ENCODE results near the gene TMC1. TPM values are rescaled to one million over a fixed set of nuclear protein-coding genes. Genes with fewer than 3 reads are reported as not detected.
"Not testable (repeated sequence)": the region's sequence is repeated elsewhere in the genome, so short reads cannot be mapped to it uniquely, and the experiment has no call there.

The TMC1 gene
- total RNA-seq, 1 donor = 1.3 TPM

DNA sequence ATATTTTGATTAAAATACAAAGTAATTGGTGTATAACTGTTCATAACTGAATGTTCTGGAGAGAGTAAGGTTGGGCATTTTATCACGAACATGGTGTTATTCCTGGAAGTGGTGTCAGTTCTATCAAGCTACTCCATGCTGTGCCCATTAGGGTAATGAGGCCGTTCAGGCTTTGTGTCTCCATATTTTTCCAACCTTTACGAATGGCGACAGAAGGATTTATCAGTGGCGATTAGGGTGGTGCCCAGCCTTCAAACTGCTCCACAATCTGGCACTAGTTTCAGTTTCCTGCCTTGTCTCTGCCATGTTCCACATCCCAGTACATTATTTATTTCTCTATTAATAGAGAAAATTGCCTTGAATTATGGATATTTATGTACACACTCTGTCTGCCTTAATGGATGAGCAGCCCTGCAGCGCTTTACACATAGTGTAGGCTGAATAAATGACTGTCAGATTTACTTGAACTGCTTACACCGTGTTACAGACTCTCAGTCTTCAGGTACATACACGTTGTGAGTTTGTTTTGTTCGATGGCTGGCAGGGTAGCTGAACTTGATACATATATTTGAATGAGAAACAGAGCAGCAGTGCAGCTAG, 23.9 kb upstream of the TMC1 start:
- TF ChIP-seq, protein P1, sequence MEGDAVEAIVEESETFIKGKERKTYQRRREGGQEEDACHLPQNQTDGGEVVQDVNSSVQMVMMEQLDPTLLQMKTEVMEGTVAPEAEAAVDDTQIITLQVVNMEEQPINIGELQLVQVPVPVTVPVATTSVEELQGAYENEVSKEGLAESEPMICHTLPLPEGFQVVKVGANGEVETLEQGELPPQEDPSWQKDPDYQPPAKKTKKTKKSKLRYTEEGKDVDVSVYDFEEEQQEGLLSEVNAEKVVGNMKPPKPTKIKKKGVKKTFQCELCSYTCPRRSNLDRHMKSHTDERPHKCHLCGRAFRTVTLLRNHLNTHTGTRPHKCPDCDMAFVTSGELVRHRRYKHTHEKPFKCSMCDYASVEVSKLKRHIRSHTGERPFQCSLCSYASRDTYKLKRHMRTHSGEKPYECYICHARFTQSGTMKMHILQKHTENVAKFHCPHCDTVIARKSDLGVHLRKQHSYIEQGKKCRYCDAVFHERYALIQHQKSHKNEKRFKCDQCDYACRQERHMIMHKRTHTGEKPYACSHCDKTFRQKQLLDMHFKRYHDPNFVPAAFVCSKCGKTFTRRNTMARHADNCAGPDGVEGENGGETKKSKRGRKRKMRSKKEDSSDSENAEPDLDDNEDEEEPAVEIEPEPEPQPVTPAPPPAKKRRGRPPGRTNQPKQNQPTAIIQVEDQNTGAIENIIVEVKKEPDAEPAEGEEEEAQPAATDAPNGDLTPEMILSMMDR (IDR thresholded peaks at IDR 0.05; ENCODE audit: insufficient read depth, low read depth, low read length) = no peak
- no peak for DNase-seq (ENCODE audit: low read depth)
- H3K4me3 ChIP-seq (ENCODE audit: low read depth, low read length) = no peak overlapping the region

DNA sequence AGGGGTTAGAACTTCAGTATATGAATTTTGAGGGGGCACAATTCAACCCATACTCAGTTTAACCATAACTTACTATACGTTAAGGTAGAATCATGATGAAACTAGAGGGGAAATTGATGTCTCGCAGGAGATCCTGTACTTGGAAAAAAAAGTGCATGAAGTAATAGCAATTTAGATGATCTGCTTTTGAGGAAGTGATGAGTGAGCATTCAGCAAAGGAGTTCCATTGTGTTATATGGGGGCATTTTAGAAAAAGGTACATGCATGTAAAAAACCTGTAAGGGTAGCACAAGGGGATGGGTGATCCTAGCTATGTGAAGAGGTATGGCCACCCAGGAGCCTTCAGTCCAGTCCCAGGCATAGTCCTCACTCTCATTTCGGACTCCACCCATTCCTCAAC, 14.8 kb upstream of the TMC1 start:
- H3K4me3 ChIP-seq (ENCODE audit: low read depth, low read length) = no peak overlapping the region
- no peak for DNase-seq (ENCODE audit: low read depth)
- TF ChIP-seq, protein P1 (IDR thresholded peaks at IDR 0.05; ENCODE audit: insufficient read depth, low read depth, low read length) = no peak

DNA sequence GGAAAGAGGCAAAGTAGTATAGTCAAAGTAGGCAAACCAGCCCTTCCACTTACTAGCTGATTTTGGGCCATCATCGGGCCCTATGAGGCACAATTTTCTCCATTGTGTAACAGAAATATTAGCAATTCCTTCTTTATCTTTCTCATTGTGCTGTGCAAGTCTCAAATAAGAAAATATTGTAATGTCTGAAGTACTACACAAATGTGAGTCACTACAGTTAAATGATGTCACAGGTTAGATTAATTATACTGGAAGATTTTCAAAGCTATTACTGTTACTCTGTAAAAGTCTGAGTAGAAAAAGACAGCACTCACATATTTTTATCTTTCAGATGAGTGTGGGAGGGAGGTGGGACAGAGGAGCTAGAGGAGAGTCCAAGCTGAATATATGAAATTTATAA, 12.4 kb upstream of the TMC1 start:
- peak; percentile 39 for DNase-seq (ENCODE audit: low read depth)
- H3K4me3 ChIP-seq (ENCODE audit: low read depth, low read length) = no peak overlapping the region
- TF ChIP-seq, protein P1 (IDR thresholded peaks at IDR 0.05; ENCODE audit: insufficient read depth, low read depth, low read length) = no peak

- DNase-seq (ENCODE audit: low read depth) = peak; percentile 22
- no peak overlapping the region for H3K4me3 ChIP-seq (ENCODE audit: low read depth, low read length)
- TF ChIP-seq, protein P1 (IDR thresholded peaks at IDR 0.05; ENCODE audit: insufficient read depth, low read depth, low read length) = no peak
These were observed 11.8 kb upstream of the TMC1 start for GRCh38 chr9:72509635-72510034.

DNA sequence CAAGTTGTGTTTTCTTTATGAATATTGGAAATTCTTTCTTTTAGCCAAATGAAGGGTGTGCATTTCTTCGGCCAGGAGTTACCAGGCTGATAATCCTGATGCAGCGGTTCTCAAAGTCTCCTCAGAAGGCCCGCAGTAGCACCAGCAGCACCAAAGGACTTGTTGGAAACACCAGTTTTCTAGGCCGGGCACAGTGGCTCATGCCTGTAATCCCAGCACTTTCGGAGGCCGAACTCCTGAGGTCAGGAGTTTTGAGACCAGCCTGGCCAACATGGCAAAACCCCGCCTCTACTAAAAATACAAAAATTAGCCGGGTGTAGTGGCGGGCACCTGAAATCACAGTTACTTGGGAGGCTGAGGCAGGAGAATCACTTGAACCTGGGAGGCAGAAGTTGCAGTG, 397 bp upstream of the TMC1 start:
- H3K4me3 ChIP-seq (ENCODE audit: low read depth, low read length); DNase-seq (ENCODE audit: low read depth): not testable (repeated sequence)

DNA sequence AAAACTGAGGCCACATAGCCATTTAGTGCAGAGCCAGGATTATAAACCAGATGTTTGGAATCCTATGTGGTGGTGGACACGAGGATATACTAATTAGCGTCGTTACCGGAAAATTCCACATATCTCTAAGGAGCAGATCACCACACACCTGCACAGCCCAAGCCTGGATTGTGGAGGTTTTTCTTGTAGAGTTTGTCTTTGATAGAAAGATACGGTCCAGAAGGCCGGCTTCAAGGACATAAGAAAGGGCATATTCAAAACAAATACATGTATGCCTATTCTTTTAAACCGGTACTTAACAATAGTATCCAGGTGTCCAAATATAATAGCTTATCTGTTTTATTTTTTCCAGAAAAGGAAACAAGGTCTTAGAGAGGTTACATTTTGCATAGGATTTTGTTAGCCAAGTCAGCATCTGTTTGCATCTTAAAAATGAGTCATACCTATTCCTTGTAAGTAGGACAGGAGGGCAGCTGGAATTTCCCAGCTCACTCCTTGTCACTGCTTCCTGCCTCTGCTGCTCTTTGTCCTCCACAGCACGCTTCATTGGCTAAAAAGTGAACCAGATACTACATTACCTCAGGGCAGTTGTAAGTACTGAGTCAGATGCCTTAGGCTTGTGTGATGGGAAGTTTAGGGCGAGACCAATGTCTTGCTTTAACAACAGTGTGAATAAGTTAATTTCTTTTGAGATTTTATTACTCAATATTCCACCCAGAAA, 3.6 kb downstream of the TMC1 start:
- no peak overlapping the region for H3K4me3 ChIP-seq (ENCODE audit: low read depth, low read length)
- DNase-seq (ENCODE audit: low read depth) = peak; percentile 95
- TF ChIP-seq, protein P1 (IDR thresholded peaks at IDR 0.05; ENCODE audit: insufficient read depth, low read depth, low read length) = no peak

DNA sequence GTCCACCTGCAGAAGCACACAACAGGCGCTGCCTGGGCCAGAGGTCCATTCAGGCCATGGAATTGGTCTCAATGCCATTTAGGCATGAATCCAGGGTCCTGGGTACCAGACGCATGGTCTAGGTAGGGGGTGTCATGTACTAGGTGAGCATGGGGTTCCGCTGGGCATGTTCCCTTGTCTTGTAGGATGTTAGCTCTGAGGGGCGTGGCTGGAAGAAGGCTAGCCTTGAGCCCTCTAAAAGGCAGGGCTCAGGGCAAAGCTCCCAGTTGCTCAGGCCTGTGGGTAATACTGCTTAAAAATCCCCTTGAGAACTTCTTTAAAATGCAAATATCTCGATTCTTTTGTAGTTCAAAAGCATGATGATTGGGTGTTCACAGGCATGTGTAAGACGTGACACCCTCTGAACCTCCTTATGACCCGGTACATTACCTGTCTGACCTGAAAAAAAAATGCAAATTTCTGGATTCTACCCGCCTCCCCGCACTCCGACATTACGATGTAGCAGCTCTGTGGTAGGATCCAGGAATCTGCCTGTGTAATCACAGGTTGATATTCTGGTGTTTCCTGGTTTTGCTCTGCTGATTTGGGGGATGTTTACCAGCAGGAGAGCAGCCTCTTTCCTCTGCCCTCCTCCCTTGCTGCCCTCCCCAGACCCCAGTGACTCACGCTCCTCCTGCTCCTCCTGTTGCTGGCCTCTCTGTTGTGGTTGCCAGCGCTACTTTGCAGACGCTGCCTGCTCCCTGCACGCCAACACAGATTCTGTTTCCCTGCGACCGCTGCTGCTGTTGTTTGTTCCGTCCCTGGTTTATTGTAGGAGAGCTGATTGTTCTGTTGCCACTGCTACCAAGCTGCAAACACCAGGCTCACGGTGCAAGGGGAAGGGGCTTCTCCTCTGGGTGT, 5.7 kb downstream of the TMC1 start:
- TF ChIP-seq, protein P1 (IDR thresholded peaks at IDR 0.05; ENCODE audit: insufficient read depth, low read depth, low read length) = no peak
- H3K4me3 ChIP-seq (ENCODE audit: low read depth, low read length) = peak overlapping the region; percentile 24
- peak; percentile 94 for DNase-seq (ENCODE audit: low read depth)

All from fibroblast of villous mesenchyme (primary cell).